ENCODE data around the gene CDH15.
"Not testable (repeated sequence)": the region's sequence is repeated elsewhere in the genome, so short reads cannot be mapped to it uniquely, and the experiment has no call there.

Gene CDH15

DNA sequence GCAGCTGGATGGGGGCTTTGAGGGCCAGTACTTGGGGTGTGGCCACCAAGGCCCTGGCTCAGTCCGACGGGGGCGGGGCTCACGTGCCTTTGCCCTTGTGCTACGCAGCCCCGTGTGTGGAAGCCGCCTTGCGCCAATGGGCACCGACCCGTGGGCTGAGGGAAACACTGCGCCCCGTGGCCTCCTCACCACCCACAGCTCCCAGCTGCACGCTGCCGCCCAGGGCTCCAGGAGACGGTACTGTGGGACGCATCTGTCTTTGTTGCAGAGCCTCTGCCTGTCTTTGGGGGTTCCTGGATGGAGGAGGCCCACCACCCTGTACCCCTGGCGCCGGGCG lies 7.6 kb downstream of the CDH15 start:
- H3K9me3 ChIP-seq (ENCODE audit: control insufficient read depth in 1 of 2, low read length in 2 of 2), result no peaks in the 10 kb centered on the region
- peaks cover 0 to 13% of the 10 kb centered on the region in 2 donors for H3K27me3 ChIP-seq (ENCODE audit: control insufficient read depth in 1 of 2, insufficient read depth in 2 of 2, low read length in 2 of 2)
- no peaks in the 10 kb centered on the region for H3K36me3 ChIP-seq (ENCODE audit: control insufficient read depth in 1 of 2, insufficient read depth in 2 of 2, low read length in 2 of 2)
- no peak overlapping the region for H3K27ac ChIP-seq (ENCODE audit: low read depth, low read length)
- no peak overlapping the region for H3K9ac ChIP-seq (ENCODE audit: low read depth in 1 of 2, low read length in 2 of 2)
- no peaks in the 10 kb centered on the region for H3K4me1 ChIP-seq (ENCODE audit: control insufficient read depth in 1 of 2, insufficient read depth in 2 of 2, low read length in 2 of 2)
- H3K4me3 ChIP-seq (ENCODE audit: low read depth in 1 of 2, low read length in 2 of 2), result no peak overlapping the region

DNA sequence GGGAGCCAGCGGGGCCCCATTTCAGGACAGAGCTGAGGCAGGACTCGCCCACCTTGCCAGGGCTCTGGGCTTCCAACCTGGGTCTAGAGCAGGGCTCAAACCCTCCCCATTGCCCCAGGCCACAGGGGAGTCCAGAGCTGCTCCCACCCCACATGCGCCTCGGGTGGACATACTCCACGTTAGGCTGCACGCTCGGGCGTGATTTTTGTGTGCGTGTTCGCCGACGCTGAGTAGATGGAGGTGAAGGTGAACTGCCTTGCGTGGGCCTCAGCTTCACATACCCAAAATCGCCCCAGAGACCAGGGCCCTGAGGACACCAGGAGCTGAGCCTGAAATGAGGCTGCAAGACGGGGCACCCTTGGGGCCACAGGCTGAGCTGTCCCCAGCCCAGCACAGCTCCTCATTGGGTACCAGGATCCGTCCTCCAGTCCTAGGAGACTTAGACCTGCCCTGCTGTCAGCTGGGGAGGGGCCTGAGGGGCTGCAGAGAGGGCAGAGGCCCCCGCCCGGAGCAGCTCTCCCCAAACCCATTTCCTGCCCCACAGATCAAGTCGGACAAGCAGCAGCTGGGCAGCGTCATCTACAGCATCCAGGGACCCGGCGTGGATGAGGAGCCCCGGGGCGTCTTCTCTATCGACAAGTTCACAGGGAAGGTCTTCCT lies 8.2 kb downstream of the CDH15 start:
- no peak overlapping the region for H3K4me3 ChIP-seq (ENCODE audit: low read depth in 1 of 2, low read length in 2 of 2)
- H3K27ac ChIP-seq (ENCODE audit: low read depth, low read length), result no peak overlapping the region
- no peak overlapping the region for H3K9ac ChIP-seq (ENCODE audit: low read depth in 1 of 2, low read length in 2 of 2)
- H3K27me3 ChIP-seq (ENCODE audit: control insufficient read depth in 1 of 2, insufficient read depth in 2 of 2, low read length in 2 of 2), result peaks cover 0 to 6% of the 10 kb centered on the region in 2 donors
- no peaks in the 10 kb centered on the region for H3K9me3 ChIP-seq (ENCODE audit: control insufficient read depth in 1 of 2, low read length in 2 of 2)
- no peaks in the 10 kb centered on the region for H3K36me3 ChIP-seq (ENCODE audit: control insufficient read depth in 1 of 2, insufficient read depth in 2 of 2, low read length in 2 of 2)
- H3K4me1 ChIP-seq (ENCODE audit: control insufficient read depth in 1 of 2, insufficient read depth in 2 of 2, low read length in 2 of 2), result no peaks in the 10 kb centered on the region

DNA sequence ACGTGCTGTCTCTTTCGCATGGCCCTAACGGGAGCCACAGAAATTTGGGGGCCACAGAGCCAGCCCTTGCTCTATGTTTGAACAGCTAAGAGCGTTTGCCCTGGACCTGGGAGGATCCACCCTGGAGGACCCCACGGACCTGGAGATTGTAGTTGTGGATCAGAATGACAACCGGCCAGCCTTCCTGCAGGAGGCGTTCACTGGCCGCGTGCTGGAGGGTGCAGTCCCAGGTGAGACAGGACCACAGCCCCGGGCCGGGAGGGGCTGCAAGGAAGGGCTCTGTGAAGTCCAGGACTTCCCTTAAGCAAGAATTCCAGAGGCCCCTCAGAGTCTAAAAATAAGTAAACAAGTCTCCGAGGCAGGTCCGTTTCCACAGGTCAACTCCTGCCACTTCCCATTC lies 11.9 kb downstream of the CDH15 start:
- Histone ChIP-seq H3K4me3 (ENCODE audit: low read depth in 1 of 2, low read length in 2 of 2) (no peak overlapping the region), H3K9ac (ENCODE audit: low read depth in 1 of 2, low read length in 2 of 2) (no peak overlapping the region), H3K9me3 (ENCODE audit: control insufficient read depth in 1 of 2, low read length in 2 of 2) (no peaks in the 10 kb centered on the region), H3K4me1 (ENCODE audit: control insufficient read depth in 1 of 2, insufficient read depth in 2 of 2, low read length in 2 of 2) (no peaks in the 10 kb centered on the region), H3K27ac (ENCODE audit: low read depth, low read length) (no peak overlapping the region), H3K27me3 (ENCODE audit: control insufficient read depth in 1 of 2, insufficient read depth in 2 of 2, low read length in 2 of 2) (peaks cover 0 to 4% of the 10 kb centered on the region in 2 donors), H3K36me3 (ENCODE audit: control insufficient read depth in 1 of 2, insufficient read depth in 2 of 2, low read length in 2 of 2) (no peaks in the 10 kb centered on the region)

DNA sequence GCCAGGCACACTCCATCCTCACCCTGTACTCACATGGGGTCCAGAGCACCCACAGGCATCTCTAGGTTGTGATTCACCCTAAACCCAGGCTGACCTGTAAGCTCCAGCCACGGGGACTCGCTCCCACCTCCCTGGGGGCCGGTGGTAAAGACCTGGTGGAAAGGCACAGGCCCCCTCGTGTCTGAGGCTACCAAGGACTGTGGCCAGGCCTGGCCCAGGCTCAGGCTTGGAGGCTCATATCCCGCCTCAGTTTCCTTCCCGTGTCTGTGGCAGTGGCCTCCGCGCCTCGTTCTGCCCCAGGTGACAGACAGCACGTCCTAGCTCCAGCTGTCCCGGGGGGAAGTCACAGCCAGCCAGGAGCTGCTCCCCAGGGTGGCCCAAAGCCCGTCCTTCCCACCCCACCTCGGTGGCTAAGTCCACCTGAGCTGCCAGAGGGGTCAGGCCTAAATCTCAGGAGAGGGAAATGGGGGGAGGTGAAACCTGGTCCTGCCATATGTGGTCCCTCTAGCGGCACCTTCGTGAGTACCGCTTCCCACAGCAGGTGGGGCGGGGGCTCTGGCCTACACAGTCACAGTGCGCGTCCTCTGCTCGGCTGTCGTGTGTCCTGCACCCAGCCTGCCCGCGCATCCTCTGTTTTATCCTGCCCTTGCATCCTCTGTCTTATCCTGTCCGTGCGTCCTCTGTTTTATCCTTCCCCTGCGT lies 12.6 kb downstream of the CDH15 start:
- H3K27ac ChIP-seq (ENCODE audit: low read depth, low read length), result no peak overlapping the region
- no peak overlapping the region for H3K9ac ChIP-seq (ENCODE audit: low read depth in 1 of 2, low read length in 2 of 2)
- peaks cover 0 to 4% of the 10 kb centered on the region in 2 donors for H3K27me3 ChIP-seq (ENCODE audit: control insufficient read depth in 1 of 2, insufficient read depth in 2 of 2, low read length in 2 of 2)
- no peaks in the 10 kb centered on the region for H3K4me1 ChIP-seq (ENCODE audit: control insufficient read depth in 1 of 2, insufficient read depth in 2 of 2, low read length in 2 of 2)
- no peak overlapping the region for H3K4me3 ChIP-seq (ENCODE audit: low read depth in 1 of 2, low read length in 2 of 2)
- H3K36me3 ChIP-seq (ENCODE audit: control insufficient read depth in 1 of 2, insufficient read depth in 2 of 2, low read length in 2 of 2), result no peaks in the 10 kb centered on the region
- no peaks in the 10 kb centered on the region for H3K9me3 ChIP-seq (ENCODE audit: control insufficient read depth in 1 of 2, low read length in 2 of 2)

DNA sequence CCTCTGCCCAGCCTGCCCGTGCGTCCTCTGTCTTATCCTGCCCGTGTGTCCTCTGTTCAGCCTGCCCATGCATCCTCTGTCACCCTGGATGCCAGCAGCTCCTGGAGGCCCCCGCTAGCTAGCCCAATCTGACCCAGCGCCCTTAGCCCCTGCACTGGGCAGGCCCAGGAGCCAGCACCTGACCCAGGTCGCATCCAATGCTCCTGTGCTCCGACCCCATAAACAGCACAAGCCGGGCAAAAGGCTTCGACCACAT lies 13.1 kb downstream of the CDH15 start:
- no peaks in the 10 kb centered on the region for H3K36me3 ChIP-seq (ENCODE audit: control insufficient read depth in 1 of 2, insufficient read depth in 2 of 2, low read length in 2 of 2)
- H3K27ac ChIP-seq (ENCODE audit: low read depth, low read length), result no peak overlapping the region
- no peaks in the 10 kb centered on the region for H3K9me3 ChIP-seq (ENCODE audit: control insufficient read depth in 1 of 2, low read length in 2 of 2)
- H3K4me3 ChIP-seq (ENCODE audit: low read depth in 1 of 2, low read length in 2 of 2), result no peak overlapping the region
- H3K27me3 ChIP-seq (ENCODE audit: control insufficient read depth in 1 of 2, insufficient read depth in 2 of 2, low read length in 2 of 2), result peaks cover 0 to 4% of the 10 kb centered on the region in 2 donors
- no peak overlapping the region for H3K9ac ChIP-seq (ENCODE audit: low read depth in 1 of 2, low read length in 2 of 2)
- H3K4me1 ChIP-seq (ENCODE audit: control insufficient read depth in 1 of 2, insufficient read depth in 2 of 2, low read length in 2 of 2), result no peaks in the 10 kb centered on the region

DNA sequence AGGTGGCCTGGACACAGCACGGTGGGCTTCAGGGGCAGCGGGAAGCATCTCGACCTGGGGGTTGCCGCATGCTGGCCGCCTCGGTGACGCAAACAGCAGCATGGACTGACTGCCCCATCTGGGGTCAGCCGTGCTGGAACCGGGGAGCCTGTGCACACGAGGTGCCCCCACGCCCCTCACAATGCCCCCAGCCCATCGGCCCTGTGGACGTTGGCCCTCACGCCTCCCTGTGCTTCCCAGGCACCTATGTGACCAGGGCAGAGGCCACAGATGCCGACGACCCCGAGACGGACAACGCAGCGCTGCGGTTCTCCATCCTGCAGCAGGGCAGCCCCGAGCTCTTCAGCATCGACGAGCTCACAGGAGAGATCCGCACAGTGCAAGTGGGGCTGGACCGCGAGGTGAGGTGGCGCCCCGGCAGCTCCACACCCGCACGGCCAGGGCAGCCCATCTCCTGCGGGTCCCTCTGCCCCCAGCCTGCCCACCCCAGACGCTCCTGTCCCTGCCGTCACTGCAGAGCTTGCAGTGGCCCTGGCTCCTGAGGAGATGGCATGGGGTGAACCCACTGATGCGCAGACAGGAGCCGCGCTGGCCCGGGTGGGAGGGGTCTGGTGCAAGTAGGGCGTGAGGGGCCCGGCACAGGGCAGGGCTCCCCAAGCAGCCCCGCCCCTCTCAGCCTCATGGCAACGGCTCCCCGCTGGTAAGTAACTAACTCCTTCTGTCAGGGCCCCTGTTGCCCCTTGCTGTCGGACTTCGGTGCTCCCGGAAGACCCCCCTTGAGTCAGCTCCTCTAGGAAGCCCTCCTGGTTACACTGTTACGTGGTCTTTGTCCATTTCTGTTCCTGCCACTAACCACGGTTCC lies 13.6 kb downstream of the CDH15 start:
- Histone ChIP-seq H3K27ac (ENCODE audit: low read depth, low read length) (no peak overlapping the region), H3K4me1 (ENCODE audit: control insufficient read depth in 1 of 2, insufficient read depth in 2 of 2, low read length in 2 of 2) (no peaks in the 10 kb centered on the region), H3K4me3 (ENCODE audit: low read depth in 1 of 2, low read length in 2 of 2) (no peak overlapping the region), H3K27me3 (ENCODE audit: control insufficient read depth in 1 of 2, insufficient read depth in 2 of 2, low read length in 2 of 2) (peaks cover 0 to 4% of the 10 kb centered on the region in 2 donors), H3K9me3 (ENCODE audit: control insufficient read depth in 1 of 2, low read length in 2 of 2) (no peaks in the 10 kb centered on the region), H3K9ac (ENCODE audit: low read depth in 1 of 2, low read length in 2 of 2) (no peak overlapping the region), H3K36me3 (ENCODE audit: control insufficient read depth in 1 of 2, insufficient read depth in 2 of 2, low read length in 2 of 2) (no peaks in the 10 kb centered on the region)

DNA sequence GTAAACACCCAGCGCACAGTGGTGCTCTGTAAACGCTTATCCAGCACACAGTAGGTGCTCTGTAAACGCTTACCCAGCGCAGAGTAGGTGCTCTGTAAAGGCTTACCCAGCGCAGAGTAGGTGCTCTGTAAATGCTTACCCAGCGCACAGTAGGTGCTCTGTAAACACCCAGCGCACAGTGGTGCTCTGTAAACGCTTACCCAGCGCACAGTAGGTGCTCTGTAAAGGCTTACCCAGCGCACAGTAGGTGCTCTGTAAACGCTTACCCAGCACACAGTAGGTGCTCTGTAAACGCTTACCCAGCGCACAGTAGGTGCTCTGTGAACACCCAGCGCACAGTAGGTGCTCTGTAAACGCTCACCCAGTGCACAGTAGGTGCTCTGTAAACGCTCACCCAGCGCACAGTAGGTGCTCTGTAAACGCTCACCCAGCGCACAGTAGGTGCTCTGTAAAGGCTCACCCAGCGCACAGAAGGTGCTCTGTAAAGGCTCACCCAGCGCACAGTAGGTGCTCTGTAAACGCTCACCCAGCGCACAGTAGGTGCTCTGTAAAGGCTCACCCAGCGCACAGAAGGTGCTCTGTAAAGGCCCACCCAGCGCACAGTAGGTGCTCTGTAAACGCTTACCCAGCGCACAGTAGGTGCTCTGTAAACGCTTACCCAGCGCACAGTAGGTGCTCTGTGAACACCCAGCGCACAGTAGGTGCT lies 14.5 kb downstream of the CDH15 start:
- H3K9me3 ChIP-seq (ENCODE audit: control insufficient read depth in 1 of 2, low read length in 2 of 2), result not testable (repeated sequence)

DNA sequence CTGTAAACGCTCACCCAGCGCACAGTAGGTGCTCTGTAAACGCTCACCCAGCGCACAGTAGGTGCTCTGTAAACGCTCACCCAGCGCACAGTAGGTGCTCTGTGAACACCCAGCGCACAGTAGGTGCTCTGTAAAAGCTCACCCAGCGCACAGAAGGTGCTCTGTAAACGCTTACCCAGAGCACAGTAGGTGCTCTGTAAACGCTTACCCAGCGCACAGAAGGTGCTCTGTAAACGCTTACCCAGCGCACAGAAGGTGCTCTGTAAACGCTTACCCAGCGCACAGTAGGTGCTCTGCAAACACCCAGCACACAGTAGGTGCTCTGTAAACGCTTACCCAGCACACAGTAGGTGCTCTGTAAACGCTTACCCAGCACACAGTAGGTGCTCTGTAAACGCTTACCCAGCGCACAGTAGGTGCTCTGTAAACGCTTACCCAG lies 15.1 kb downstream of the CDH15 start:
- H3K4me3 ChIP-seq (ENCODE audit: low read depth in 1 of 2, low read length in 2 of 2); H3K36me3 ChIP-seq (ENCODE audit: control insufficient read depth in 1 of 2, insufficient read depth in 2 of 2, low read length in 2 of 2): not testable (repeated sequence)

More for the DNA sequence above, 14.5 kb downstream of the CDH15 start:
- H3K27ac ChIP-seq (ENCODE audit: low read depth, low read length); H3K4me1 ChIP-seq (ENCODE audit: control insufficient read depth in 1 of 2, insufficient read depth in 2 of 2, low read length in 2 of 2); H3K27me3 ChIP-seq (ENCODE audit: control insufficient read depth in 1 of 2, insufficient read depth in 2 of 2, low read length in 2 of 2); H3K36me3 ChIP-seq (ENCODE audit: control insufficient read depth in 1 of 2, insufficient read depth in 2 of 2, low read length in 2 of 2); H3K9ac ChIP-seq (ENCODE audit: low read depth in 1 of 2, low read length in 2 of 2); H3K4me3 ChIP-seq (ENCODE audit: low read depth in 1 of 2, low read length in 2 of 2): not testable (repeated sequence)

DNA sequence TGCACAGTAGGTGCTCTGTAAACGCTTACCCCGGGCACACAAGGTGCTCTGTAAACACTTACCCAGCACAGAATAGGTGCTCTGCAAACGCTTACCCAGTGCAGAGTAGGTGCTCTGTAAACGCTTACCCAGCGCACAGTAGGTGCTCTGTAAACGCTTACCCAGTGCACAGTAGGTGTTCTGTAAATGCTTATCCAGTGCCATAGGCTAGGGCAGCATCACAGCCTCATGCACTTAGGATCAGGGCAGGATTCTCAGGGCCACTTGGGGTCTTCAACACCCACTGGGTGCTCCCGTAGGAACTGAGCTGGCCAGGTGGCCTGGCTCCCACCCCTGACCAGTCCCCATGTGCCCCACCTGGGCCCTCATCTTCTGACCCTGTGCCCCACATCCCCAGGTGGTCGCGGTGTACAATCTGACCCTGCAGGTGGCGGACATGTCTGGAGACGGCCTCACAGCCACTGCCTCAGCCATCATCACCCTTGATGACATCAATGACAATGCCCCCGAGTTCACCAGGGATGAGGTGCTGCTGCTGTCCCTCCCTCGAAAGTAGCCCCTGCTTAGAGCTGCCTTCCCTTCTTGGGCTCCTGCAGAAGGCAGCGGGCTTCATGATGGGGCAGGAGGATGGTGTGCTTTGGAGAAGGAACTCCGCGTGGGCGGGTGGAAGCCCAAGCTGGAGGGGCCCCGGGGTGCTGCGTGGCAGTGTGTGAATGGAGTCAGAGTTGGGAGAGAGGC lies 15.7 kb downstream of the CDH15 start:
- H3K27me3 ChIP-seq (ENCODE audit: control insufficient read depth in 1 of 2, insufficient read depth in 2 of 2, low read length in 2 of 2), result peaks cover 0 to 8% of the 10 kb centered on the region in 2 donors
- H3K4me1 ChIP-seq (ENCODE audit: control insufficient read depth in 1 of 2, insufficient read depth in 2 of 2, low read length in 2 of 2), result no peaks in the 10 kb centered on the region
- no peak overlapping the region for H3K9ac ChIP-seq (ENCODE audit: low read depth in 1 of 2, low read length in 2 of 2)
- no peaks in the 10 kb centered on the region for H3K9me3 ChIP-seq (ENCODE audit: control insufficient read depth in 1 of 2, low read length in 2 of 2)
- H3K27ac ChIP-seq (ENCODE audit: low read depth, low read length), result no peak overlapping the region
- no peaks in the 10 kb centered on the region for H3K36me3 ChIP-seq (ENCODE audit: control insufficient read depth in 1 of 2, insufficient read depth in 2 of 2, low read length in 2 of 2)
- no peak overlapping the region for H3K4me3 ChIP-seq (ENCODE audit: low read depth in 1 of 2, low read length in 2 of 2)

More for the DNA sequence above, 15.1 kb downstream of the CDH15 start:
- H3K9ac ChIP-seq (ENCODE audit: low read depth in 1 of 2, low read length in 2 of 2); H3K4me1 ChIP-seq (ENCODE audit: control insufficient read depth in 1 of 2, insufficient read depth in 2 of 2, low read length in 2 of 2); H3K27ac ChIP-seq (ENCODE audit: low read depth, low read length); H3K27me3 ChIP-seq (ENCODE audit: control insufficient read depth in 1 of 2, insufficient read depth in 2 of 2, low read length in 2 of 2); H3K9me3 ChIP-seq (ENCODE audit: control insufficient read depth in 1 of 2, low read length in 2 of 2): not testable (repeated sequence)

Measured in duodenal mucosa (tissue), 2 donors.